Neural cell (in vitro differentiated cells): ENCODE measurements around the gene VOPP1. TPM values are rescaled to one million over a fixed set of nuclear protein-coding genes. Genes with fewer than 3 reads are reported as not detected.

ENCODE experiments used
- H2AFZ ChIP-seq: fragments of 200-600, 300-800 bp; sonication (generic), shearing (Covaris generic); 2 replicates; pipeline ENCODE4 v1.6.0; 2014; ENCODE audit warnings: low read depth, mild to moderate bottlenecking, antibody characterized with exemption, low read length, moderate library complexity
- H3F3A ChIP-seq: fragments of 200-600 bp; shearing (Covaris generic); 2 replicates; pipeline ENCODE4 v1.6.1; 2016; ENCODE audit warnings: mild to moderate bottlenecking, moderate library complexity, mixed read lengths, antibody characterized with exemption, low read length; ENCODE audit not compliant: insufficient read depth, poor library complexity, severe bottlenecking
- H3K27ac ChIP-seq: fragments of 200-600, 300-800 bp; sonication (generic), shearing (Covaris generic); 2 replicates; pipeline ENCODE4 v1.5.1; 2014; ENCODE audit warnings: mild to moderate bottlenecking, low read length, moderate library complexity
- H3K27me3 ChIP-seq: fragments of 300-800, 200-600 bp; sonication (generic), shearing (Covaris generic); 2 replicates; pipeline ENCODE4 v1.6.0; 2014; ENCODE audit warnings: mild to moderate bottlenecking, low read depth, low read length, moderate library complexity; ENCODE audit not compliant: insufficient read depth
- H3K36me3 ChIP-seq: fragments of 300-800, 200-600 bp; sonication (generic), shearing (Covaris generic); 2 replicates; pipeline ENCODE4 v1.5.1; 2014; ENCODE audit warnings: mild to moderate bottlenecking, antibody characterized with exemption, low read length, moderate library complexity; ENCODE audit not compliant: insufficient read depth
- H3K4me2 ChIP-seq: fragments of 300-800, 200-600 bp; sonication (generic), shearing (Covaris generic); 2 replicates; pipeline ENCODE4 v1.6.0; 2014; ENCODE audit warnings: mild to moderate bottlenecking, low read length
- H3K4me3 ChIP-seq: fragments of 300-800, 200-600 bp; sonication (generic), shearing (Covaris generic); 2 replicates; pipeline ENCODE4 v1.5.1; 2014; ENCODE audit warnings: mild to moderate bottlenecking, low read length, moderate library complexity
- H3K79me2 ChIP-seq: fragments of 200-600 bp; shearing (Covaris generic); replicated peaks from 2 replicates; pipeline ENCODE4 v1.6.0; 2014; ENCODE audit warnings: mild to moderate bottlenecking, low read length, moderate library complexity; ENCODE audit not compliant: insufficient read depth
- H3K9ac ChIP-seq: fragments of 300-800, 200-600 bp; sonication (generic), shearing (Covaris generic); 2 replicates; pipeline ENCODE4 v1.6.1; 2016; ENCODE audit warnings: mild to moderate bottlenecking, low read length, mixed read lengths
- H3K9me2 ChIP-seq: fragments of 200-600 bp; shearing (Covaris generic); 2 replicates; pipeline ENCODE4 v1.6.1; 2016; ENCODE audit warnings: mild to moderate bottlenecking, low read length, mixed read lengths; ENCODE audit not compliant: insufficient read depth
- H3K9me3 ChIP-seq: fragments of 200-600, 300-800 bp; sonication (generic), shearing (Covaris generic); 2 replicates; pipeline ENCODE4 v1.6.1; 2016; ENCODE audit warnings: mild to moderate bottlenecking, mixed run types, low read length, moderate library complexity, mixed read lengths
- H4K20me1 ChIP-seq: fragments of 200-600 bp; shearing (Covaris generic); 2 replicates; pipeline ENCODE4 v1.6.1; 2016; ENCODE audit warnings: mild to moderate bottlenecking, mixed run types; ENCODE audit not compliant: insufficient read depth
- CTCF ChIP-seq: fragments of 450-650 bp; IDR thresholded peaks from 2 replicates; pipeline ENCODE4 v1.5.1; 2014; ENCODE audit warnings: antibody characterized with exemption, mild to moderate bottlenecking, moderate library complexity; ENCODE audit not compliant: poor library complexity, severe bottlenecking
- EP300 ChIP-seq: fragments of 450-650 bp; conservative IDR thresholded peaks from 2 replicates; pipeline ENCODE4 v1.6.1; 2014; ENCODE audit warnings: antibody characterized with exemption, mild to moderate bottlenecking, moderate library complexity; ENCODE audit not compliant: poor library complexity, severe bottlenecking
- EZH2 ChIP-seq: fragments of 200-600, 300-800 bp; shearing (Covaris generic), sonication (generic); IDR thresholded peaks from 2 replicates; pipeline ENCODE4 v1.6.1; 2014; ENCODE audit warnings: antibody characterized with exemption, low read length, borderline replicate concordance, mild to moderate bottlenecking; ENCODE audit not compliant: insufficient read depth, poor library complexity, severe bottlenecking
- MXI1 ChIP-seq: fragments of 450-650 bp; conservative IDR thresholded peaks from 2 replicates; pipeline ENCODE4 v1.6.1; 2014; ENCODE audit warnings: antibody characterized with exemption, mild to moderate bottlenecking; ENCODE audit not compliant: poor library complexity, severe bottlenecking
- POLR2AphosphoS5 ChIP-seq: IDR thresholded peaks from 2 replicates; pipeline ENCODE4 v1.6.1; 2012
- RAD21 ChIP-seq: fragments of 450-650 bp; conservative IDR thresholded peaks from 2 replicates; pipeline ENCODE4 v1.6.1; 2014; ENCODE audit warnings: antibody characterized with exemption, mild to moderate bottlenecking, moderate library complexity
- REST ChIP-seq: IDR thresholded peaks from 2 replicates; pipeline ENCODE4 v1.6.1; 2012; ENCODE audit warnings: borderline replicate concordance
- SMC3 ChIP-seq: fragments of 450-650 bp; conservative IDR thresholded peaks from 2 replicates; pipeline ENCODE4 v1.6.1; 2014; ENCODE audit warnings: antibody characterized with exemption, mild to moderate bottlenecking, moderate library complexity; ENCODE audit not compliant: poor library complexity
- TAF1 ChIP-seq: IDR thresholded peaks from 2 replicates; pipeline ENCODE4 v1.6.1; 2012; ENCODE audit warnings: low read depth
- polyA plus RNA-seq: library from polyadenylated mRNA; depleted of rRNA; stranded (reverse); fragments of >200 nt; gene quantifications from 2 replicates; pipeline ENCODE4 v1.2.3, GENCODE V29; 2014

VOPP1 gene
- polyA plus RNA-seq, 1 donor from 2014 or later = 85.8 TPM

GRCh38 chr7:55463686-55464262 is 108.5 kb downstream of the VOPP1 start:
- H3K9me3 ChIP-seq = no peaks in the 10 kb centered on the region
- no peak for TF ChIP-seq MXI1
- no peak for TF ChIP-seq EZH2
- TF ChIP-seq TAF1 = no peak
- no peak for TF ChIP-seq SMC3
- TF ChIP-seq REST = no peak
- no peak for TF ChIP-seq POLR2AphosphoS5
- TF ChIP-seq RAD21 = no peak
- no peak for TF ChIP-seq EP300
- no peak for TF ChIP-seq CTCF
- H3K27ac ChIP-seq = no peak overlapping the region
- no peaks in the 10 kb centered on the region for H3K9me2 ChIP-seq
- H3K9ac ChIP-seq = no peak overlapping the region
- H3K4me3 ChIP-seq = no peak overlapping the region
- H3K4me2 ChIP-seq = no peak overlapping the region
- H4K20me1 ChIP-seq = no peaks in the 10 kb centered on the region
- no peaks in the 10 kb centered on the region for H3K79me2 ChIP-seq
- H3F3A ChIP-seq = no peaks in the 10 kb centered on the region
- H3K36me3 ChIP-seq = peaks cover 7% of the 10 kb centered on the region
- no peak overlapping the region for H2AFZ ChIP-seq
- H3K27me3 ChIP-seq = no peaks in the 10 kb centered on the region

GRCh38 chr7:55458351-55458750 is 114.0 kb downstream of the VOPP1 start:
- H3K27ac ChIP-seq = no peak overlapping the region
- no peaks in the 10 kb centered on the region for H4K20me1 ChIP-seq
- no peak overlapping the region for H2AFZ ChIP-seq
- H3F3A ChIP-seq = no peaks in the 10 kb centered on the region
- no peak overlapping the region for H3K4me3 ChIP-seq
- no peaks in the 10 kb centered on the region for H3K9me2 ChIP-seq
- H3K36me3 ChIP-seq = no peaks in the 10 kb centered on the region
- no peaks in the 10 kb centered on the region for H3K27me3 ChIP-seq
- no peaks in the 10 kb centered on the region for H3K79me2 ChIP-seq
- H3K4me2 ChIP-seq = no peak overlapping the region
- H3K9me3 ChIP-seq = no peaks in the 10 kb centered on the region
- H3K9ac ChIP-seq = no peak overlapping the region
- TF ChIP-seq EZH2 (no peak), CTCF (no peak), RAD21 (no peak), POLR2AphosphoS5 (no peak), MXI1 (no peak), SMC3 (no peak), EP300 (no peak), TAF1 (no peak), REST (no peak)
